Measurements from ENCODE around the gene ATF4.

ATF4 gene

GRCh38 chr22:39532215-39533073 is 12.1 kb downstream of the ATF4 start, which contains the start of gene RPS19BP1:
Gene RPS19BP1 (minus strand): TSS chr22:39532748. CDS start chr22:39532738, 10 bp downstream.
- H2BK120ac ChIP-seq (ENCODE audit: low read depth, low read length), result no peak within 1 kb of the TSS
- H3K9me3 ChIP-seq (replicated peaks in 1 of 2; ENCODE audit: control insufficient read depth in 2 of 2, insufficient read depth in 1 of 2, low read depth in 1 of 2, low read length in 2 of 2), result no peaks in the 10 kb centered on the region
- H3K23ac ChIP-seq (ENCODE audit: low read depth, low read length, poor library complexity), result peak within 1 kb of the TSS; percentile 94
- H4K8ac ChIP-seq (ENCODE audit: low read depth, low read length), result no peak within 1 kb of the TSS
- H3K36me3 ChIP-seq (replicated peaks in 1 of 2; ENCODE audit: control insufficient read depth in 2 of 2, insufficient read depth in 2 of 2, low read length in 2 of 2), result peaks cover 16 to 41% of the 10 kb centered on the region in 2 donors
- H3K79me1 ChIP-seq (ENCODE audit: low read depth, low read length), result peaks cover 14% of the 10 kb centered on the region
- no CpG with 5 or more reads among the region's 67 CpGs for WGBS, 2 donors (ENCODE audit: extremely low coverage in 2 of 2, insufficient read length in 2 of 2, insufficient replicate concordance in 1 of 2)
- H2BK12ac ChIP-seq (ENCODE audit: low read length), result no peak within 1 kb of the TSS
- peak within 1 kb of the TSS; percentile 90 for H3K4me2 ChIP-seq (ENCODE audit: insufficient read depth, low read length, poor library complexity, severe bottlenecking)
- H3K14ac ChIP-seq (ENCODE audit: low read length), result no peak within 1 kb of the TSS
- no peak within 1 kb of the TSS for H2AK5ac ChIP-seq (ENCODE audit: low read depth, low read length)
- H2BK5ac ChIP-seq (ENCODE audit: low read length), result peak within 1 kb of the TSS; percentile 82
- peak; percentile 99 for DNase-seq (ENCODE audit: low spot score)
- H3K27me3 ChIP-seq (ENCODE audit: control insufficient read depth in 3 of 3, insufficient read depth in 3 of 3, low read depth in 1 of 3, low read length in 3 of 3), result no peaks in the 10 kb centered on the region
- peaks cover 12 to 33% of the 10 kb centered on the region in 2 donors for H3K4me1 ChIP-seq (ENCODE audit: control insufficient read depth in 2 of 2, insufficient read depth in 1 of 2, low read depth in 1 of 2, low read length in 2 of 2)
- H2AFZ ChIP-seq (ENCODE audit: low read length), result peak within 1 kb of the TSS; percentile 90
- no peak within 1 kb of the TSS for H3K4ac ChIP-seq (ENCODE audit: low read length)
- peak within 1 kb of the TSS; percentile 84 for H3K4me3 ChIP-seq (ENCODE audit: low read length in 2 of 2)
- H3K27ac ChIP-seq (replicated peaks; ENCODE audit: low read length), result peak within 1 kb of the TSS; percentile 42
- H4K91ac ChIP-seq (ENCODE audit: low read depth, low read length, poor library complexity), result no peak within 1 kb of the TSS
- H3K9ac ChIP-seq (ENCODE audit: low read depth, low read length, poor library complexity), result peak within 1 kb of the TSS; percentile 94
- H3K18ac ChIP-seq (ENCODE audit: low read length), result peak within 1 kb of the TSS; percentile 98
- peak within 1 kb of the TSS; percentile 79 for H2BK15ac ChIP-seq (ENCODE audit: low read length)

GRCh38 chr22:39534092-39534506 is 13.7 kb downstream of the ATF4 start:
- peak overlapping the region; percentile 79 for H2BK15ac ChIP-seq (ENCODE audit: low read length)
- H3K14ac ChIP-seq (ENCODE audit: low read length), result no peak overlapping the region
- no peak overlapping the region for H3K4me3 ChIP-seq (ENCODE audit: low read length in 2 of 2)
- no peak overlapping the region for H3K27ac ChIP-seq (replicated peaks; ENCODE audit: low read length)
- peak overlapping the region; percentile 90 for H2AFZ ChIP-seq (ENCODE audit: low read length)
- H4K8ac ChIP-seq (ENCODE audit: low read depth, low read length), result no peak overlapping the region
- no peak for DNase-seq (ENCODE audit: low spot score)
- no peak overlapping the region for H3K4me2 ChIP-seq (ENCODE audit: insufficient read depth, low read length, poor library complexity, severe bottlenecking)
- H3K79me1 ChIP-seq (ENCODE audit: low read depth, low read length), result peaks cover 9% of the 10 kb centered on the region
- H3K9me3 ChIP-seq (replicated peaks in 1 of 2; ENCODE audit: control insufficient read depth in 2 of 2, insufficient read depth in 1 of 2, low read depth in 1 of 2, low read length in 2 of 2), result no peaks in the 10 kb centered on the region
- WGBS, 2 donors (ENCODE audit: extremely low coverage in 2 of 2, insufficient read length in 2 of 2, insufficient replicate concordance in 1 of 2), result no CpG with 5 or more reads among the region's 12 CpGs
- no peak overlapping the region for H2BK120ac ChIP-seq (ENCODE audit: low read depth, low read length)
- H4K91ac ChIP-seq (ENCODE audit: low read depth, low read length, poor library complexity), result no peak overlapping the region
- no peak overlapping the region for H2BK5ac ChIP-seq (ENCODE audit: low read length)
- H2AK5ac ChIP-seq (ENCODE audit: low read depth, low read length), result peak overlapping the region; percentile 57
- no peak overlapping the region for H3K23ac ChIP-seq (ENCODE audit: low read depth, low read length, poor library complexity)
- H3K36me3 ChIP-seq (replicated peaks in 1 of 2; ENCODE audit: control insufficient read depth in 2 of 2, insufficient read depth in 2 of 2, low read length in 2 of 2), result peaks cover 10 to 24% of the 10 kb centered on the region in 2 donors
- no peaks in the 10 kb centered on the region for H3K27me3 ChIP-seq (ENCODE audit: control insufficient read depth in 3 of 3, insufficient read depth in 3 of 3, low read depth in 1 of 3, low read length in 3 of 3)
- H3K9ac ChIP-seq (ENCODE audit: low read depth, low read length, poor library complexity), result peak overlapping the region; percentile 33
- H2BK12ac ChIP-seq (ENCODE audit: low read length), result peak overlapping the region; percentile 63
- no peak overlapping the region for H3K18ac ChIP-seq (ENCODE audit: low read length)
- H3K4ac ChIP-seq (ENCODE audit: low read length), result no peak overlapping the region
- H3K4me1 ChIP-seq (ENCODE audit: control insufficient read depth in 2 of 2, insufficient read depth in 1 of 2, low read depth in 1 of 2, low read length in 2 of 2), result peaks cover 12 to 24% of the 10 kb centered on the region in 2 donors

GRCh38 chr22:39534591-39535356 is 14.4 kb downstream of the ATF4 start:
- H3K18ac ChIP-seq (ENCODE audit: low read length), result peak overlapping the region; percentile 92
- WGBS, 2 donors (ENCODE audit: extremely low coverage in 2 of 2, insufficient read length in 2 of 2, insufficient replicate concordance in 1 of 2), result no CpG with 5 or more reads among the region's 41 CpGs
- H2AK5ac ChIP-seq (ENCODE audit: low read depth, low read length), result peak overlapping the region; percentile 88
- no peaks in the 10 kb centered on the region for H3K9me3 ChIP-seq (replicated peaks in 1 of 2; ENCODE audit: control insufficient read depth in 2 of 2, insufficient read depth in 1 of 2, low read depth in 1 of 2, low read length in 2 of 2)
- H2BK5ac ChIP-seq (ENCODE audit: low read length), result peak overlapping the region; percentile 62
- H2BK12ac ChIP-seq (ENCODE audit: low read length), result peak overlapping the region; percentile 35
- H2AFZ ChIP-seq (ENCODE audit: low read length), result peak overlapping the region; percentile 90
- peak overlapping the region; percentile 82 for H2BK15ac ChIP-seq (ENCODE audit: low read length)
- peak; percentile 89 for DNase-seq (ENCODE audit: low spot score)
- H3K14ac ChIP-seq (ENCODE audit: low read length), result no peak overlapping the region
- peaks cover 5 to 19% of the 10 kb centered on the region in 2 donors for H3K36me3 ChIP-seq (replicated peaks in 1 of 2; ENCODE audit: control insufficient read depth in 2 of 2, insufficient read depth in 2 of 2, low read length in 2 of 2)
- peaks cover 9% of the 10 kb centered on the region for H3K79me1 ChIP-seq (ENCODE audit: low read depth, low read length)
- H3K27ac ChIP-seq (replicated peaks; ENCODE audit: low read length), result no peak overlapping the region
- no peak overlapping the region for H4K91ac ChIP-seq (ENCODE audit: low read depth, low read length, poor library complexity)
- H4K8ac ChIP-seq (ENCODE audit: low read depth, low read length), result peak overlapping the region; percentile 74
- peak overlapping the region; percentile 82 for H3K9ac ChIP-seq (ENCODE audit: low read depth, low read length, poor library complexity)
- H3K4me1 ChIP-seq (ENCODE audit: control insufficient read depth in 2 of 2, insufficient read depth in 1 of 2, low read depth in 1 of 2, low read length in 2 of 2), result peaks cover 12 to 22% of the 10 kb centered on the region in 2 donors
- H3K4me2 ChIP-seq (ENCODE audit: insufficient read depth, low read length, poor library complexity, severe bottlenecking), result peak overlapping the region; percentile 45
- H3K4ac ChIP-seq (ENCODE audit: low read length), result no peak overlapping the region
- H2BK120ac ChIP-seq (ENCODE audit: low read depth, low read length), result peak overlapping the region; percentile 77
- H3K23ac ChIP-seq (ENCODE audit: low read depth, low read length, poor library complexity), result no peak overlapping the region
- no peaks in the 10 kb centered on the region for H3K27me3 ChIP-seq (ENCODE audit: control insufficient read depth in 3 of 3, insufficient read depth in 3 of 3, low read depth in 1 of 3, low read length in 3 of 3)
- peak overlapping the region; percentile 10 to 27 for H3K4me3 ChIP-seq (ENCODE audit: low read length in 2 of 2)
